ENCODE data around the gene ADGRB3.

ADGRB3 gene

DNA sequence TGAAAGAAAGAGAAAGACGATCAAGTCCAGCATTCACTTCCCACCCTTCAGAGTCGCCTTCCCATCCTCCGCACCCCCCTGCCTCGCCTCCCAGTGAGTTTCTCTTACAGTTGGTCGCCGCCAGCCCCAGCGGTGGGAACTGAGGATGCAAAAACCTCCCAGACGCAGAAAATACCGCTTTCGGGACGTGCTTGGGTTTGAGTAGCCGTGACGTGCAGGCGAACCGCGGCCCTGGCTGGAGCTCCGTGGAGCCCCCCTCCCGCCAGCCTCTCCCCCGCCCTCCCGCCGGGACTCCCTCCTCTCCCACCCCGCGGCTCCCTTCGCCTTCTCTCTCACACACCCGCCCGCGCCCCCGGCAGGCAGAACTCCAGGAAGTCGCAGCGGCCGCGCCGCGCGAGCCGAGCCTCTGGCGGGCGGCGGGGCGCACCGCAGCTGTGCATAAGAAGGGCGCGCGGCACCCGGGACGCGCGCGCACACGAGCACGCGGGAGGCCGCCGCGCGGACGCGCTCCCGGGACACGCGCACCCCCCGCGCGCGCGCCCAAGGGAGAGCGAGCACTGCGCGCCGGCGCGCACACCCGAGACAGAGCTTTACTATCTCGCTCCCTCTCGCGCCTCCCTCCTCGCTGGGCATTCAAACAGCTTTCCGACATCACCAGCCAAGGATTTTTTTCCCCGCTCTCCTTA lies at the start of gene ADGRB3:
TSS of gene ADGRB3 (plus strand) at position 557 of the 686 bp plus-strand sequence. CDS start 3,394 bp downstream, outside the sequence.
- peak; percentile 38 for DNase-seq
- Mint-ChIP-seq H3K36me3 (ENCODE audit: low read depth) (no peaks in the 10 kb centered on the region), H3K4me3 (peak within 1 kb of the TSS; percentile 67), H3K4me1 (peaks cover 14% of the 10 kb centered on the region), H3K27me3 (peaks cover 63% of the 10 kb centered on the region), H3K9me3 (no peaks in the 10 kb centered on the region), H3K27ac (no peak within 1 kb of the TSS)
- ATAC-seq: peak; percentile 76

DNA sequence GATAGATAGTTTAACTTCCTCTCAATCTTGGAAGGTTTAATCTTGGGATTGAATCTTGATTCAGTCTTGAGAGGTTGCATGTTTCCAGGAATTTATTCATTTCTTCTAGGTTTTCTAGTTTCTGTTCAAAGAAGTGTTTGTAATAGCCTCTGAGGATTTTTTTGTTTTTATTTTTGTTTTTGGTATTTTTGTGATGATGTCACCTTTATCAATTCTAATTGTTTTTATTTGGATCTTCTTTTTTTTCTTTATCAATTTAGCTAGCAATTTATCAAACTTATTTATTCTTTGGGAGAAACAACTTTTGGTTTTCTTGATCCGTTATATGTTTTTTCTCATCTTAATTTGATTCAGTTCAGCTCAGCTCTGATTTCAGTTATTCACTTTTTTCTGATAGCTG lies 41.5 kb upstream of the ADGRB3 start:
- no peaks in the 10 kb centered on the region for H3K4me1 Mint-ChIP-seq
- ATAC-seq: no peak
- no peak overlapping the region for H3K4me3 Mint-ChIP-seq
- no peaks in the 10 kb centered on the region for H3K9me3 Mint-ChIP-seq
- no peak for DNase-seq
- no peaks in the 10 kb centered on the region for H3K27me3 Mint-ChIP-seq
- no peak overlapping the region for H3K27ac Mint-ChIP-seq
- no peaks in the 10 kb centered on the region for H3K36me3 Mint-ChIP-seq (ENCODE audit: low read depth)

DNA sequence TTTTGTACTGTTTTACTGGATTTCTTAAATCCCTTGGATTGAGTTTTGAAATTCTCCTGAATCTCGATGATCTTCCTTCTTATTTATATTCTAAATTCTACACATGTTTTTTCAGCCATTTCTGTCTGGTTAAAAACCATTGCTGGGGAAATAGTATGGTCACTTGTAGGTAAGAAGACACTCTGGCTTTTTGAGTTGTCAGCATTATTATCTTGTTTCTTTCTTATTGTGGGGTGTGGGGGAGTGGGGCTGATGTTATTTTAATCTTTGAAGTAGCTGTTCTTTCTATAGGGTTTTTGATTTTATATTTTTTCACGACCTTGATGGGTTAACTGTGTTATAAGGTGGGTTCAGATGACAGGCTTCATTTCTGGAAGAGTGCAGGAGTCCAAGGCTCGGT lies 37.4 kb upstream of the ADGRB3 start:
- Mint-ChIP-seq H3K27ac (no peak overlapping the region), H3K27me3 (no peaks in the 10 kb centered on the region), H3K9me3 (peaks cover 4% of the 10 kb centered on the region), H3K4me1 (no peaks in the 10 kb centered on the region), H3K4me3 (no peak overlapping the region), H3K36me3 (ENCODE audit: low read depth) (no peaks in the 10 kb centered on the region)
- no peak for DNase-seq
- ATAC-seq: no peak

DNA sequence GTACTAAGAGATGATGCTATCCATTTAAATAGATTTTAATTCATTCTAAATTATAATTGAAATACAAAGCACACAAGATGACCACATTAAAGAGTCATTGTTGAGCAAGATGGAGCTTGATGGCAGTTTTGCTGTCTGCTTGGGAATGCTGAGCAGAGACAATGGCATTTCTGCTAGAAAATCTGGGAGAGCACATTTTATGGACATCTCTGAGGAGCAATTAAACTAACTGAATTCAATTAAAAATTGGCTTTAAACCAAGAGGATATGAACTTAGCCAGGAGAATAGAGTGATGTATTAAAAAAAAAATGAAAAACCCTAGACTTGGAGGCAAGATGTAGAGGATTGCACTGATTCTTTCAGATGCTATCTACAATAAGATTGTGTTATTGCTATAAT lies 19.1 kb upstream of the ADGRB3 start:
- Mint-ChIP-seq H3K36me3 (ENCODE audit: low read depth) (no peaks in the 10 kb centered on the region), H3K4me1 (no peaks in the 10 kb centered on the region), H3K27me3 (no peaks in the 10 kb centered on the region), H3K4me3 (no peak overlapping the region), H3K9me3 (no peaks in the 10 kb centered on the region), H3K27ac (no peak overlapping the region)
- ATAC-seq (no peak), DNase-seq (no peak)

DNA sequence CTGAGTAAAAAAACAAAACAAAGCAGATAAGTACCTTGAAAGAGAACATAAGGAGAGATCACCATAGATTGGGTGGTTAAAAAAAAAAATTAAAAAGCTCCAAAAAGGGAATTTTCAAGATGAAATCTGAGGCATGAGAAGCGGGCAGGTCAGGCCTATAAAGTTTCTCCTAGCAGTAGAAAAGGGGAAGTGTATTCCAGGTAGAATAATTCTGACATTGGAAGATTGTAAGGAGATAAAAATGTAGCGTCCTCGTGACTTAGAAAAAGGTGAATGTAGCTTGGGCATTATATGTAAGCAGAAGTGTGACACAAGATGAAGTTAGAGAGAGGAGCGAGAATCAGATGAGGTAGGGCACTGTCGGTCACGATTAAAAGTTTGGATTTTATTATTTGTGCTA lies 9.1 kb upstream of the ADGRB3 start:
- Mint-ChIP-seq H3K36me3 (ENCODE audit: low read depth) (no peaks in the 10 kb centered on the region), H3K9me3 (peaks cover 3% of the 10 kb centered on the region), H3K27me3 (peaks cover 13% of the 10 kb centered on the region), H3K27ac (no peak overlapping the region), H3K4me3 (no peak overlapping the region), H3K4me1 (no peaks in the 10 kb centered on the region)
- DNase-seq: no peak
- ATAC-seq: no peak

DNA sequence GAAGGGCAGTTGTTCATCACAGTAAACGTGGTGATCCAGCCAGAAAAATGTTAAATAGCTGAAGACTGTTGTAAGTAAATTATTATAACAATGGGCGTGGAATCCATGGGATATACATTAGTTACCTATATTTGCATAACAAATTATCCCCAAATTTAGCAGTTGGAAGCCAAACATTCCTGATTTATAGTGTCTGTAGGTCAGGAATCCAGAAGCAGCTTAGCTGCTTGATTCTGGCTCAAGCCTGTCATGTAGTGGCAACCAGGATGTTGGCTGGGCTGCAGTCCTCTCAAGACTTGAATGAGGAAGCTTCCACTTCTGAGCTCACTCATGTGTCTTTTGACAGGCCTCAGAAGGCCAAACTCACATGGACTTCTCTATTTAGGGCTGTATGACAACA lies 6.9 kb upstream of the ADGRB3 start:
- Mint-ChIP-seq H3K4me3 (no peak overlapping the region), H3K27me3 (peaks cover 18% of the 10 kb centered on the region), H3K9me3 (peaks cover 3% of the 10 kb centered on the region), H3K27ac (no peak overlapping the region), H3K4me1 (no peaks in the 10 kb centered on the region), H3K36me3 (ENCODE audit: low read depth) (no peaks in the 10 kb centered on the region)
- ATAC-seq: no peak
- DNase-seq: no peak

DNA sequence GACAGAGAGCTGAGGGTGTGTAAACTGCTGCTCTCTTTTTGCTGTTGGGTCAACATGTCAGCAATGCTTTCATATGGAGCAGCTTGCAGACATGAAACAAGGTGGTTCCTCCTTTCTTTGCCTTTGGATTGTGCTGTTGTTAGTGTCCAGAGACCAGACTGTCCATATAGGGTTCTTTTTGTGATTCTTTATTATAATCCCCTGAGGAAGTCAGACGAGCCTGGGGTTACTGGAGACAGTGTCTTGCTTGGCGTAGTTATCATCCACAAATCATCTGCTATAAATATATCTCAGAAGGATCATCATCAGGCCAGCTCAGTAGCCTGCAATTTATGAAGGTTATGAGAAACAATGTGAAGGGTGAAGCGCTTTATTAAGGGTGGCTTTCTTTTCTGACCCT lies 2.3 kb upstream of the ADGRB3 start:
- Mint-ChIP-seq H3K9me3 (no peaks in the 10 kb centered on the region), H3K27ac (no peak overlapping the region), H3K4me3 (no peak overlapping the region), H3K27me3 (peaks cover 50% of the 10 kb centered on the region), H3K36me3 (ENCODE audit: low read depth) (no peaks in the 10 kb centered on the region), H3K4me1 (peaks cover 14% of the 10 kb centered on the region)
- ATAC-seq: no peak
- no peak for DNase-seq

DNA sequence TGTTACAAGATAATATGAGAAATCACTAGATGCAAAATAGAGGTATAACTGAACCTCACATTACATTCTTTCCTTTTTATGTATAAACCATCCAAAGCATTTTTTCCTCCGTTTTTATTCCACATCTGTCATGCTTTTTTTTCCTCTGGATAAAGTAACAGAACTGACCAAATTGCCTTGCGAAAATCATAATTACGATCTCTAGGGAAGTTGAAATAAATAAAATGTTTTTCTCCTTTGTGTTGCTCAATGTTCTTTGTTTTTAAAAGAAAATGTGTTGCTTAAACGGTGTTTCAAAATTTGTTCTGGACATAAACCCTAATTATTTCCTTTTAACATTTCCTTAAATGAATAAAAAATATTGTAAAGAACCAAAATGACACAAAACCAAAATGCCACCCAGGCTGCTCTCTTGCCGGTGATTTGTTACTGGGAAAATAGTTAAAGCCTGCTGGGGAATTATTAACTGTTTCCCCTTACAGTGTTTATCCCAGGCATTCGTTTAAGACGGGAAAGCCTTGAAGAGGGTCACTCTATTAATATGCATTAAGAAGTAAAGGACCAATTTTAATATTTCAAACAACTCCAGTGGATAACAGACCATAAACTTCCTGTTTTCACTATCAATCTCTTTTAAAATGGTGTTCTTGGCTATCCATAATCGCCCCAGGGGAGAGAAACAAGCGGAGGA lies 1.7 kb upstream of the ADGRB3 start:
- Mint-ChIP-seq H3K9me3 (no peaks in the 10 kb centered on the region), H3K27ac (no peak overlapping the region), H3K36me3 (ENCODE audit: low read depth) (no peaks in the 10 kb centered on the region), H3K27me3 (peaks cover 52% of the 10 kb centered on the region), H3K4me3 (no peak overlapping the region), H3K4me1 (peaks cover 14% of the 10 kb centered on the region)
- ATAC-seq (no peak), DNase-seq (no peak)

DNA sequence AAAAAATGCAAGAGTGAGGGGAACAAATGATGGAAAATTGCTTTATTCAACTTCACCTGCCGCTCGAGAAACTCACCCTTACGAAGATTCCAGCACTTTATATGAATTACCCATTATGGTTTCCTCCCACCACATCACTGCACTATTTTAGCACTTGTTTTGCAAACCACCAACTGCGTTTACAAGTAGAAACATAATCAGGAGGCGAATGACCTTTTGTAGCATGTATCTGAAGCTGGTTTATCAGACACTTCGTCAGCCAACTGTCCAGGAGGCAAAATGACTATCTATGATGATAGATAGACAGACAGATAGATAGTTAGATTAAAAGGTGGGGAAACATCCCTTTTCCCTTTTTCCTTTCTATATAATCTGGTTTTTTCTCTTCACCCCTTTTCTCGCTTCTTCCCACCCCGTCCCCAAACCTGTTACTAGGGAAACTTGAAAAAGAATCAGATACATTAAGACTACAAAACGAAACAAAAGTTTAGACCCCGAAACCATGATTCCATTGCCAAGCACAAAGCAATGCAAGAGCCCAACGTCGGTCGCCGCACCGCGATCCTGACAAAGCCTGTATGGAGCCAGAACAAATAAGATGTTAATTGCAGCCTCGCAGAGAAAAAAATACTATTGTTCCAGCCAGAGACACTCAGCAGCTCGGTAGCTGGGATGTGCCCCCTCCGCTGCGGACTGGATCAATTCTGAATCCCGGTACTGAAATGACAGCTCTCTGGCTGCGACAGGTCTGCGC lies 933 bp upstream of the ADGRB3 start:
- DNase-seq (no peak), ATAC-seq (no peak)
- no peaks in the 10 kb centered on the region for H3K9me3 Mint-ChIP-seq
- peaks cover 56% of the 10 kb centered on the region for H3K27me3 Mint-ChIP-seq
- H3K36me3 Mint-ChIP-seq (ENCODE audit: low read depth): no peaks in the 10 kb centered on the region
- peak overlapping the region; percentile 67 for H3K4me3 Mint-ChIP-seq
- no peak overlapping the region for H3K27ac Mint-ChIP-seq
- H3K4me1 Mint-ChIP-seq: peaks cover 14% of the 10 kb centered on the region

DNA sequence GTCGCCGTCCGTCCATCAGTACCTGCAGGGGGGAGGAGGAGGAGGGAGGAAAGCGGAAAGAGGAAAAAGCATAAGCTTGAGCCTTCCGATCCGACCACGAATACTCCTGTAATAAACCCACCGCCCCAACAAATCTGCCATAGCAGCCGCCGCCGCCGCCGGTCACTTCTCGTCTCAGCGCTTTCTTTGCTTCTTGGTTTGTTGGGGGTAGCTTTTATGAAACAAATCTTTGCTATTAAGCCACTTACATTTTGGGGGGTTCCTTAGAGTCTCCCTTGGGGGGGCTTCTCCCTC lies 277 bp downstream of the ADGRB3 start:
- Mint-ChIP-seq H3K9me3 (no peaks in the 10 kb centered on the region), H3K36me3 (ENCODE audit: low read depth) (no peaks in the 10 kb centered on the region), H3K27ac (no peak overlapping the region), H3K27me3 (peaks cover 65% of the 10 kb centered on the region), H3K4me3 (peak overlapping the region; percentile 67), H3K4me1 (peaks cover 14% of the 10 kb centered on the region)
- ATAC-seq: no peak
- DNase-seq: no peak

DNA sequence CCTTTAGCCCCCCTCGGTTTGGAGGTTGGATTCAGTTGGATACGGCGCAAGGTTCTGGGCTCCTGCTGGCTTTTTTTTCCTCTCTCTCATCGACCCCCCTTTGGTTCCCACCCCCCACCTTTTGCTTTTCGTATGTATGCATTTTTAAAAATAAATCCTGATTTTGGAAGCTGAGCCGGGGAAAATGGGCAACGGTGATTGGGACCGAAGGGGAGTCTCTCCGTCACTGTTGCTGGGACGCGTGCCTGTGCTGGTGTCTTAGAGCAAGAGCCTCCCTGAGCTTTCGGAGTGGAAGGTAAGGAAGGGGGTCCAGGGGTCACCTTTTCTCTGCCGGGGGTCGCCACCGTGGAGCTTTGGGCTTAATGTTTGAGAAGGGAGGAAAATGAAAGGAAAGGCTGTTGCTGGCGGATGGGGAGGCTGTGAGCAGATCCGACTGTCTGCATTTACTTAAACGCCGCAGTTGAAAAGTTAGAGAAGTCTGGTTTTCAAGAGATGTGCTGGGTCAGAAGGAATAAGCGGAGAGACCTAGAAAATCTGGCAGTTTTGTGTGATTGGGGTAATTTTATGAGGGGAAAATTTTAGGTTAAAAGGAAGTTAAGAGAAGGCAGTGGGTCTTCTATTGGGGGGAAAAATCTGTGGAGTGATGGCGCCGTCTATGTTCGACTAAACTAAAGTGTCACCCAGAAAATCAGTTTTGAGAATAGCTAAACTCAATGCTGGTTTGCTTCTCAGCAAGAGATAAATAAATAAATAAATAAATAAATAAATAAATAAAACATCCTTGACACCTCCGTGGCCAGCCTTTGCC lies 828 bp downstream of the ADGRB3 start:
- Mint-ChIP-seq H3K4me3 (peak overlapping the region; percentile 67), H3K27me3 (peaks cover 67% of the 10 kb centered on the region), H3K36me3 (ENCODE audit: low read depth) (no peaks in the 10 kb centered on the region), H3K27ac (no peak overlapping the region), H3K4me1 (peaks cover 14% of the 10 kb centered on the region), H3K9me3 (no peaks in the 10 kb centered on the region)
- DNase-seq (no peak), ATAC-seq (no peak)

DNA sequence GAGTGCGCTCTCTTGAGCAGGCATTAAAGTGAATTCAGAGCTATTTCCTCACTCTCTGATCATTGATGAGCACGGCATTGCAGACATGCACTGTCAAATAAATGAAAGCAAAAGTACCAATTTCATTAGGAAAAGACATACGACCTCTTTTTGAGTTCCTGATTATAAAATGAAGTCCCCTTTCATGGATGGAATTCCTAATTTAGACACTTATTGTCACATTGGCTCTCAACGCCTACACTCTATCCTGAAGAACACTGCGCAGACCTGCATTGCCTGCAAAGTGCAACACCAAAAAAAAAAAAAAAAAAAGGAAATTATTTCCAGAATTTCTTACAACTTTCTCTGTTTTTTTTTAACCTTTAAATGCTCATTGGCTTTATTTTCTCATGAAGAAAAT lies 1.6 kb downstream of the ADGRB3 start:
- Mint-ChIP-seq H3K9me3 (no peaks in the 10 kb centered on the region), H3K4me1 (peaks cover 14% of the 10 kb centered on the region), H3K4me3 (no peak overlapping the region), H3K27ac (no peak overlapping the region), H3K36me3 (ENCODE audit: low read depth) (no peaks in the 10 kb centered on the region), H3K27me3 (peaks cover 67% of the 10 kb centered on the region)
- DNase-seq (no peak), ATAC-seq (no peak)

DNA sequence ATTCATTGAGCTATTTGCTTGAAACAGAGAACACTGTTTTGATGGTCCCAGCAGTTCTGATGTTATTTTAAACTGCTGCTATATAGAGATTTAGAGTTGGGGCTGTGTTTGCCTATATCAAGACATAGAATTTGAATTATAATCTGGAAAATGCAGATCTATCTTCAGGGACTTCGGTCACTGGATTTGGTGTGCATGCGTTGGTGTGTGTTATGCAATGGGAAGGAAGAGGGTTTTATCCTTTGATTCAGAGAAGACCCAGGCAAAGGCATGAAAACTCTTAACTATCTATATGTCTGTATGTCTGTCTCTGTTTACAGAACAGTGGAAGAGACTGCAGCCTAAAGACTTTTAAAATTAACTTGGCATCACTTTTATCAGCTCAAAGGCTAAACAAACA lies 2.0 kb downstream of the ADGRB3 start:
- H3K36me3 Mint-ChIP-seq (ENCODE audit: low read depth): no peaks in the 10 kb centered on the region
- no peak overlapping the region for H3K4me3 Mint-ChIP-seq
- peaks cover 14% of the 10 kb centered on the region for H3K4me1 Mint-ChIP-seq
- peaks cover 67% of the 10 kb centered on the region for H3K27me3 Mint-ChIP-seq
- DNase-seq (no peak), ATAC-seq (no peak)
- no peaks in the 10 kb centered on the region for H3K9me3 Mint-ChIP-seq
- no peak overlapping the region for H3K27ac Mint-ChIP-seq

DNA sequence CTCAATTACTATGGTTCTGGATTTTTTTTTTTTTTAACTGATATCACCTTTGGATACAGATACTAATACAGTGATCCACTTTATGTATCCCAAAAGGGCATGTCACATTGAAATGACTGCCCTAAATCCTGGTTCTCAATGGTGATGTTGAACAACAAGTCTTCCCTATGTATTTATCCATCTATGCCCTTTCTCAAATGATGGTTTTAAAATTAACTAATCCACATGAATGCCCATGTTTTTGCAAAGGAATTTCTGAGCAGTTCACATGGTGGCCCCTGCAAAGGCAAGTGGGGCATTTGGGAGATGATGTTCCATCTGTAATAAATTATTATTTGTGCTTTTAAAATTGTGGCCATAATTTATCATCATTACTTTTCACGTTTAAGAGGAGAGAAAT lies 2.7 kb downstream of the ADGRB3 start:
- H3K27me3 Mint-ChIP-seq: peaks cover 66% of the 10 kb centered on the region
- H3K9me3 Mint-ChIP-seq: no peaks in the 10 kb centered on the region
- DNase-seq (no peak), ATAC-seq (no peak)
- H3K4me3 Mint-ChIP-seq: no peak overlapping the region
- H3K36me3 Mint-ChIP-seq (ENCODE audit: low read depth): no peaks in the 10 kb centered on the region
- peaks cover 14% of the 10 kb centered on the region for H3K4me1 Mint-ChIP-seq
- H3K27ac Mint-ChIP-seq: no peak overlapping the region

Data from activated naive CD8-positive, alpha-beta T cell treated with anti-CD3 and anti-CD28 coated beads, Interleukin-2, amount 50 U/mL, for 24 hours (primary cell).